Cortex of kidney (tissue), 1 donor: Measurements from ENCODE around the gene PPIH.
"Not testable (repeated sequence)": the region's sequence is repeated elsewhere in the genome, so short reads cannot be mapped to it uniquely, and the experiment has no call there.

Experiments
- DNase-seq: peaks from one replicate; lab custom pipeline; 2025; lab: John Stamatoyannopoulos, UW

Gene PPIH

GRCh38 chr1:42682739-42683531 lies 24.7 kb downstream of the PPIH start:
- DNase-seq: no peak

GRCh38 chr1:42684139-42684538 lies 25.9 kb downstream of the PPIH start:
- no peak for DNase-seq

GRCh38 chr1:42686418-42686817 lies 28.2 kb downstream of the PPIH start:
- DNase-seq: no peak

GRCh38 chr1:42689912-42690311 lies 31.7 kb downstream of the PPIH start:
- DNase-seq: no peak

GRCh38 chr1:42690477-42691156 lies 32.4 kb downstream of the PPIH start:
- DNase-seq: no peak

- no peak for DNase-seq
Observed at GRCh38 chr1:42691157-42691498, 32.9 kb downstream of the PPIH start.

- DNase-seq: no peak
Observed at GRCh38 chr1:42692461-42692860, 34.2 kb downstream of the PPIH start.

GRCh38 chr1:42692911-42693310 lies 34.7 kb downstream of the PPIH start:
- no peak for DNase-seq

- DNase-seq: no peak
Observed at GRCh38 chr1:42698081-42698813, 40.0 kb downstream of the PPIH start.

GRCh38 chr1:42700006-42700405 lies 41.8 kb downstream of the PPIH start:
- DNase-seq: no peak

GRCh38 chr1:42703888-42704464 lies 45.8 kb downstream of the PPIH start:
- no peak for DNase-seq

- not testable (repeated sequence) for DNase-seq
Observed at GRCh38 chr1:42712808-42713207, 54.6 kb downstream of the PPIH start.

GRCh38 chr1:42713293-42713692 lies 55.1 kb downstream of the PPIH start:
- DNase-seq: no peak

- DNase-seq: not testable (repeated sequence)
Observed at GRCh38 chr1:42714441-42714840, 56.2 kb downstream of the PPIH start.

- DNase-seq: no peak
Observed at GRCh38 chr1:42720868-42721267, 62.6 kb downstream of the PPIH start.

GRCh38 chr1:42721926-42722325 lies 63.7 kb downstream of the PPIH start:
- DNase-seq: no peak

GRCh38 chr1:42722403-42722802 lies 64.2 kb downstream of the PPIH start:
- DNase-seq: not testable (repeated sequence)

- DNase-seq: no peak
Observed at GRCh38 chr1:42723511-42723910, 65.3 kb downstream of the PPIH start.

- not testable (repeated sequence) for DNase-seq
Observed at GRCh38 chr1:42725820-42726219, 67.6 kb downstream of the PPIH start.
